K562 (cell line): ENCODE data around the gene KARS1. TPM values are rescaled to one million over a fixed set of nuclear protein-coding genes. Genes with fewer than 3 reads are reported as not detected.

Source experiments
- AFF4 ChIP-seq: sonication (generic); formaldehyde crosslinking; IDR thresholded peaks from 2 replicates; pipeline ENCODE4 v1.8.0; 2023; ENCODE audit warnings: mild to moderate bottlenecking, missing genetic modification reagents
- DNMT1 ChIP-seq: fragments of 450-650 bp; IDR thresholded peaks from 2 replicates; pipeline ENCODE4 v1.6.1; 2016; ENCODE audit warnings: antibody characterized with exemption, mild to moderate bottlenecking
- ELK1 ChIP-seq: sonication (generic); formaldehyde crosslinking; IDR thresholded peaks from 2 replicates; pipeline ENCODE4 v1.8.1; 2022; ENCODE audit warnings: missing genetic modification reagents
- MBD2 ChIP-seq: sonication (generic); IDR thresholded peaks from 2 replicates; pipeline ENCODE4 v1.6.1; 2016; ENCODE audit warnings: low read depth, borderline replicate concordance
- PKNOX1 ChIP-seq: fragments of 450-650 bp; IDR thresholded peaks from 2 replicates; pipeline ENCODE4 v1.6.1; 2016
- POLR2AphosphoS5 ChIP-seq: IDR thresholded peaks from 2 replicates; pipeline ENCODE4 v1.6.1; 2011; ENCODE audit warnings: mild to moderate bottlenecking, low read depth, low read length, moderate library complexity; ENCODE audit not compliant: control insufficient read depth, insufficient read depth
- RB1 ChIP-seq: fragments of 450-650 bp; IDR thresholded peaks from 2 replicates; pipeline ENCODE4 v1.6.1; 2017; ENCODE audit warnings: low read depth, mild to moderate bottlenecking
- RBM25 ChIP-seq: fragments of 200-400 bp; formaldehyde crosslinking; IDR thresholded peaks from 2 replicates; pipeline ENCODE4 v1.6.1; 2018; ENCODE audit warnings: low read length, low read depth, moderate library complexity; ENCODE audit not compliant: severe bottlenecking
- TEAD2 ChIP-seq: fragments of 450-650 bp; IDR thresholded peaks from 2 replicates; pipeline ENCODE4 v1.6.1; 2016; ENCODE audit warnings: missing genetic modification characterization, control low read depth, missing compliant biosample characterization
- YBX1 ChIP-seq: fragments of 450-650 bp; IDR thresholded peaks from 2 replicates; pipeline ENCODE4 v1.7.1; 2016; ENCODE audit warnings: mild to moderate bottlenecking
- ZKSCAN3 ChIP-seq: fragments of 250-450 bp; sonication (Bioruptor Pico); IDR thresholded peaks from 2 replicates; pipeline ENCODE4 v1.4.0; 2020
- ZNF384 ChIP-seq: IDR thresholded peaks from 2 replicates; pipeline ENCODE4 v1.6.1; 2012; ENCODE audit warnings: low read depth, low read length, improper control_type of control experiment
- ZNF398 ChIP-seq: fragments of 250-450 bp; sonication (Bioruptor Pico); IDR thresholded peaks from 2 replicates; pipeline ENCODE4 v1.8.0; 2021; ENCODE audit warnings: moderate library complexity, mild to moderate bottlenecking, inconsistent platforms
- ZNF592 ChIP-seq: fragments of 450-650 bp; IDR thresholded peaks from 2 replicates; pipeline ENCODE4 v1.6.1; 2017; ENCODE audit warnings: antibody characterized with exemption, mild to moderate bottlenecking
- ZNF766 ChIP-seq: fragments of 200-800 bp; sonication (Bioruptor generic); conservative IDR thresholded peaks from 2 replicates; pipeline ENCODE4 v1.6.1; 2016; ENCODE audit warnings: missing genetic modification characterization, missing compliant biosample characterization
- polyA plus RNA-seq, 8 experiments: library from polyadenylated mRNA; depleted of rRNA in 4 of 8; stranded (reverse) in 5 of 8; unstranded in 3 of 8; fragments of >200 nt; fragmentation: Nextera tagmentation in 2 of 8; fragmentation: Illumina TruSeq in 1 of 8; extraction: Ambion mirVana in 2 of 8; extraction: Trizol in 1 of 8; gene quantifications; 2 replicates each; pipeline versions ENCODE4 v1.2.1 to v1.2.3, GENCODE V29; 2011 to 2014; ENCODE audit warnings: inconsistent platforms in 1 of 8, missing spikeins in 1 of 8
- total RNA-seq, 7 experiments: library from RNA; depleted of rRNA in 6 of 7; stranded (reverse); fragments of >200 nt in 6 of 7; fragmentation: Illumina TruSeq in 2 of 7; extraction: Trizol in 2 of 7; gene quantifications; 2 replicates each; pipeline versions ENCODE4 v1.2.1 to v1.2.3, GENCODE V29; 2011 to 2021; ENCODE audit warnings: low replicate concordance in 1 of 7

Gene KARS1
- total and polyA plus RNA-seq, 9 of the 15 experiments (the other 6 are each of a cell fraction or from before 2014, with no cell fraction given), result 223 to 386 (median 304) TPM

GRCh38 chr16:75648265-75649076, 1.0 kb upstream of the KARS1 start (continued):
- TF ChIP-seq YBX1 (no peak), ZNF384 (no peak), PKNOX1 (no peak), ZNF766 (no peak), TEAD2 (tag) (no peak), ZKSCAN3 (CRISPR knock-in tag) (no peak), ELK1 (no peak), AFF4 (CRISPR knock-in tag) (no peak), RBM25 (no peak), POLR2AphosphoS5 (0 out of 2 replicates have a peak, but pooled peaks have one; percentile 34), DNMT1 (no peak), RB1 (0 out of 2 replicates have a peak, but pooled peaks have one; percentile 18), ZNF398 (CRISPR knock-in tag) (no peak), ZNF592 (no peak), MBD2 (no peak)
